Measurements from ENCODE around the gene COX11.

The COX11 gene

GRCh38 chr17:54969658-54970572, 1.5 kb upstream of the COX11 start:
- TF ChIP-seq EGR1 (IDR thresholded peaks at IDR 0.05) (no peak), CREB1 (IDR thresholded peaks at IDR 0.05; ENCODE audit: low read depth) (no peak), EP300 (IDR thresholded peaks at IDR 0.05; ENCODE audit: borderline replicate concordance) (no peak), ZBTB7A (IDR thresholded peaks at IDR 0.05; ENCODE audit: low read depth) (no peak), CEBPB (IDR thresholded peaks at IDR 0.05) (no peak), TEAD4 (IDR thresholded peaks at IDR 0.05) (no peak), YY1 (IDR thresholded peaks at IDR 0.05; ENCODE audit: low read depth) (no peak), FOXM1 (IDR thresholded peaks at IDR 0.05; ENCODE audit: borderline replicate concordance, low read depth) (no peak), RAD21 (IDR thresholded peaks at IDR 0.05; ENCODE audit: low read depth) (no peak), TCF12 (IDR thresholded peaks at IDR 0.05; ENCODE audit: low read depth) (no peak), NFIC (IDR thresholded peaks at IDR 0.05) (no peak), TAF1 (IDR thresholded peaks at IDR 0.05; ENCODE audit: low read depth) (no peak)
- TF ChIP-seq, protein P1, sequence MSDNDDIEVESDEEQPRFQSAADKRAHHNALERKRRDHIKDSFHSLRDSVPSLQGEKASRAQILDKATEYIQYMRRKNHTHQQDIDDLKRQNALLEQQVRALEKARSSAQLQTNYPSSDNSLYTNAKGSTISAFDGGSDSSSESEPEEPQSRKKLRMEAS (IDR thresholded peaks at IDR 0.05), result no peak
- TF ChIP-seq, protein P2, sequence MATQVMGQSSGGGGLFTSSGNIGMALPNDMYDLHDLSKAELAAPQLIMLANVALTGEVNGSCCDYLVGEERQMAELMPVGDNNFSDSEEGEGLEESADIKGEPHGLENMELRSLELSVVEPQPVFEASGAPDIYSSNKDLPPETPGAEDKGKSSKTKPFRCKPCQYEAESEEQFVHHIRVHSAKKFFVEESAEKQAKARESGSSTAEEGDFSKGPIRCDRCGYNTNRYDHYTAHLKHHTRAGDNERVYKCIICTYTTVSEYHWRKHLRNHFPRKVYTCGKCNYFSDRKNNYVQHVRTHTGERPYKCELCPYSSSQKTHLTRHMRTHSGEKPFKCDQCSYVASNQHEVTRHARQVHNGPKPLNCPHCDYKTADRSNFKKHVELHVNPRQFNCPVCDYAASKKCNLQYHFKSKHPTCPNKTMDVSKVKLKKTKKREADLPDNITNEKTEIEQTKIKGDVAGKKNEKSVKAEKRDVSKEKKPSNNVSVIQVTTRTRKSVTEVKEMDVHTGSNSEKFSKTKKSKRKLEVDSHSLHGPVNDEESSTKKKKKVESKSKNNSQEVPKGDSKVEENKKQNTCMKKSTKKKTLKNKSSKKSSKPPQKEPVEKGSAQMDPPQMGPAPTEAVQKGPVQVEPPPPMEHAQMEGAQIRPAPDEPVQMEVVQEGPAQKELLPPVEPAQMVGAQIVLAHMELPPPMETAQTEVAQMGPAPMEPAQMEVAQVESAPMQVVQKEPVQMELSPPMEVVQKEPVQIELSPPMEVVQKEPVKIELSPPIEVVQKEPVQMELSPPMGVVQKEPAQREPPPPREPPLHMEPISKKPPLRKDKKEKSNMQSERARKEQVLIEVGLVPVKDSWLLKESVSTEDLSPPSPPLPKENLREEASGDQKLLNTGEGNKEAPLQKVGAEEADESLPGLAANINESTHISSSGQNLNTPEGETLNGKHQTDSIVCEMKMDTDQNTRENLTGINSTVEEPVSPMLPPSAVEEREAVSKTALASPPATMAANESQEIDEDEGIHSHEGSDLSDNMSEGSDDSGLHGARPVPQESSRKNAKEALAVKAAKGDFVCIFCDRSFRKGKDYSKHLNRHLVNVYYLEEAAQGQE (IDR thresholded peaks at IDR 0.05; ENCODE audit: low read depth), result no peak
- TF ChIP-seq, protein P3, sequence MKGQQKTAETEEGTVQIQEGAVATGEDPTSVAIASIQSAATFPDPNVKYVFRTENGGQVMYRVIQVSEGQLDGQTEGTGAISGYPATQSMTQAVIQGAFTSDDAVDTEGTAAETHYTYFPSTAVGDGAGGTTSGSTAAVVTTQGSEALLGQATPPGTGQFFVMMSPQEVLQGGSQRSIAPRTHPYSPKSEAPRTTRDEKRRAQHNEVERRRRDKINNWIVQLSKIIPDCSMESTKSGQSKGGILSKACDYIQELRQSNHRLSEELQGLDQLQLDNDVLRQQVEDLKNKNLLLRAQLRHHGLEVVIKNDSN (IDR thresholded peaks at IDR 0.05), result no peak

- 0 out of 2 replicates have a peak, but pooled peaks have one; percentile 12 for TF ChIP-seq EP300 (IDR thresholded peaks at IDR 0.05; ENCODE audit: borderline replicate concordance)
- TF ChIP-seq TAF1 (IDR thresholded peaks at IDR 0.05; ENCODE audit: low read depth), result no peak
Measured at GRCh38 chr17:54968988-54969332, 506 bp upstream of the COX11 start.

- TF ChIP-seq TCF12 (IDR thresholded peaks at IDR 0.05; ENCODE audit: low read depth), result no peak
- TF ChIP-seq ZBTB7A (IDR thresholded peaks at IDR 0.05; ENCODE audit: low read depth), result 0 out of 2 replicates have a peak, but pooled peaks have one; percentile 53
Measured at GRCh38 chr17:54967621-54968261, 713 bp downstream of the COX11 start.

DNA sequence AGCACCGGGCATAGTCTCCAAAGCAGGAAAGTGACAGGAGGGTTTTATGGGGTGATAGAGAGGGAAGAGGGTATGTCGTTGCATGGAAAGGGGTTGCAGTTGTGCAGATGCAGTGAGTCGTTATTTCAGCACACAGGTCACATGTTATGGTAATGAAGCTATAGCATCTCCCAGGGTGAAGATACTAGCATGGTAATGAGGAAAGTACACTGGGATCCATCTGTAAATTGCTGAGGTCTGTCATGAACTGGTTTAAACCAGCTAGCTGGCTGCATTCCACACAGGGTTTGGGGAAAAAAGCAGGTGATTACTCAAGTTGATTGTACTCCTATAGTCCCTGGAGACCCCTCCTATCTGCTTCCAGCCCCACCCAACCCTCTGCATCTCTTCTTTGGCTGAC, 11.7 kb downstream of the COX11 start:
- TF ChIP-seq TAF1 (IDR thresholded peaks at IDR 0.05; ENCODE audit: low read depth) (no peak), TEAD4 (IDR thresholded peaks at IDR 0.05) (no peak), CEBPB (IDR thresholded peaks at IDR 0.05) (no peak), CREB1 (IDR thresholded peaks at IDR 0.05; ENCODE audit: low read depth) (no peak), TCF12 (IDR thresholded peaks at IDR 0.05; ENCODE audit: low read depth) (no peak), RAD21 (IDR thresholded peaks at IDR 0.05; ENCODE audit: low read depth) (no peak), YY1 (IDR thresholded peaks at IDR 0.05; ENCODE audit: low read depth) (no peak), EP300 (IDR thresholded peaks at IDR 0.05; ENCODE audit: borderline replicate concordance) (no peak), FOXM1 (IDR thresholded peaks at IDR 0.05; ENCODE audit: borderline replicate concordance, low read depth) (no peak), NFIC (IDR thresholded peaks at IDR 0.05) (no peak)
- TF ChIP-seq, protein P2 (IDR thresholded peaks at IDR 0.05; ENCODE audit: low read depth), result no peak
- TF ChIP-seq, protein P1 (IDR thresholded peaks at IDR 0.05), result no peak
- TF ChIP-seq, protein P3 (IDR thresholded peaks at IDR 0.05), result no peak

GRCh38 chr17:54951286-54951685, 17.2 kb downstream of the COX11 start:
- TF ChIP-seq ZBTB7A (IDR thresholded peaks at IDR 0.05; ENCODE audit: low read depth), result no peak
- TF ChIP-seq, protein P1 (IDR thresholded peaks at IDR 0.05), result no peak

DNA sequence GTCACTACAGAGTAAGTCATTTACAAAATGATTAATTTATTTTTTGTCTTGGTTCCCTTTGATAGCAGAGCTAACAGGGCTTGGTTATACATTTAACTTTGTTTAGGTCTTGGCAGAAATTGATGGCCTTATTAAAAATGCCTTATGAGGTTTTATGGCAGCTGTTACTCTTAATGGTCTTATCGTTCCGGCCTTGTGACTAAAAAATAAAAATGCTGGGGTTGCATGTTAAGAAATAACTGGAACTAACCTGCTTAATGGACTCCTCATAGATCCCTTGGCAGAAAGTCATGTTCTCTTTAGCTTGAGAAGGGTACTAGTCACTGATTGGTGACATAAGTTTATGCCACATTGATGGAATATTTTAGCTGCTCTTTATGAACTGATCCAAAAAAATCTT, 18.3 kb downstream of the COX11 start:
- no peak for TF ChIP-seq EP300 (IDR thresholded peaks at IDR 0.05; ENCODE audit: borderline replicate concordance)
- TF ChIP-seq, protein P3 (IDR thresholded peaks at IDR 0.05), result no peak
- no peak for TF ChIP-seq EGR1 (IDR thresholded peaks at IDR 0.05)
- no peak for TF ChIP-seq TAF1 (IDR thresholded peaks at IDR 0.05; ENCODE audit: low read depth)
- no peak for TF ChIP-seq NFIC (IDR thresholded peaks at IDR 0.05)
- no peak for TF ChIP-seq RAD21 (IDR thresholded peaks at IDR 0.05; ENCODE audit: low read depth)
- TF ChIP-seq CEBPB (IDR thresholded peaks at IDR 0.05), result no peak

All from Ishikawa (cell line).